Heart left ventricle (tissue), 16 donors: ENCODE measurements around the gene PCCA. TPM values are rescaled to one million over a fixed set of nuclear protein-coding genes. Genes with fewer than 3 reads are reported as not detected.

Source experiments
- ATAC-seq, 4 donors: fragments of 200-7000 bp; cut with Tn5 transposase; one replicate each; pipeline ENCODE4 v1.9.1; 2020 to 2022; ENCODE audit warnings: moderate library complexity in 4 of 4, mild to moderate bottlenecking in 3 of 4, moderate number of reproducible peaks in 1 of 4
- DNase-seq, 5 donors: peaks; one replicate each; pipeline ENCODE4 v3.0.0-alpha.2; 2020
- H3K27ac ChIP-seq, 12 donors: fragments of 200-600 bp; sonication (generic) in 4 of 12; one replicate each; pipeline versions ENCODE4 v1.5.0 to v1.8.0; 2016 to 2022; ENCODE audit warnings: mild to moderate bottlenecking in 2 of 12
- H3K27me3 ChIP-seq, 9 donors: fragments of 200-600 bp; sonication (generic) in 2 of 9; one replicate each; pipeline versions ENCODE4 v1.5.1 to v1.8.0; 2016 to 2022; ENCODE audit warnings: mild to moderate bottlenecking in 3 of 9
- H3K36me3 ChIP-seq, 9 donors: fragments of 200-600 bp; sonication (generic) in 2 of 9; one replicate each; pipeline versions ENCODE4 v1.5.0 to v1.8.0; 2018 to 2022; ENCODE audit warnings: mild to moderate bottlenecking in 2 of 9
- H3K4me1 ChIP-seq, 12 donors: fragments of 200-600 bp; sonication (generic) in 4 of 12; one replicate each; pipeline versions ENCODE4 v1.5.0 to v1.8.0; 2016 to 2022; ENCODE audit warnings: mild to moderate bottlenecking in 3 of 12
- H3K4me3 ChIP-seq, 12 donors: fragments of 200-600 bp; sonication (generic) in 4 of 12; one replicate each; pipeline versions ENCODE4 v1.5.0 to v1.8.0; 2017 to 2022; ENCODE audit warnings: mild to moderate bottlenecking in 9 of 12, moderate library complexity in 4 of 12
- H3K9me3 ChIP-seq, 12 donors: fragments of 200-600 bp; sonication (generic) in 4 of 12; one replicate each; pipeline versions ENCODE4 v1.5.0 to v1.8.0; 2016 to 2022; ENCODE audit warnings: mild to moderate bottlenecking in 1 of 12
- POLR2A ChIP-seq, 2 donors: fragments of 450-650 bp; IDR thresholded peaks; one replicate each; pipeline ENCODE4 v1.6.1; 2017; ENCODE audit warnings: antibody characterized with exemption in 2 of 2, mild to moderate bottlenecking in 2 of 2, moderate library complexity in 2 of 2
- WGBS, 4 donors: extraction: QIAGEN DNeasy Blood & Tissue Kit in 2 of 4; methylation state at CpG; one replicate each; pipeline versions ENCODE4 v1.1.5 to v1.1.7; 2013 to 2018; 5-methylcytosine and 5-hydroxymethylcytosine counted together
- intact Hi-C, 10 donors: fragments of 100-400 bp; cut with DNase I; formaldehyde crosslinking; loops; one replicate each; pipeline versions ENCODE4 v1.11.1 to v1.14.2; 2022
- polyA plus RNA-seq, 2 donors: library from polyadenylated mRNA; stranded (reverse); fragments of 200-250 nt; gene quantifications; one replicate each; pipeline ENCODE4 v1.2.3, GENCODE V29; 2013
- total RNA-seq, 9 donors: library from RNA; depleted of rRNA in 2 of 9; stranded (reverse); fragments of >200 nt in 2 of 9; fragmentation: NEBNext Ultra II Directional in 3 of 9; extraction: Animal tissue kit (Norgen Biotek cat#: 25700) in 3 of 9; gene quantifications; one replicate each; pipeline versions ENCODE4 v1.1.0 to v1.2.4, GENCODE V29; 2016 to 2023
- TF ChIP-seq, protein P1 (sequence below), 12 donors: fragments of 200-600 bp; sonication (generic) in 4 of 12; IDR thresholded peaks; one replicate each; pipeline versions ENCODE4 v1.5.0 to v1.8.0; 2018 to 2022; ENCODE audit warnings: antibody characterized with exemption in 12 of 12, mild to moderate bottlenecking in 5 of 12
- donor health status: ischemic (EF 13 %, LVEDD 7.1; RV severe dilation, severe dysfunction).
- donor health status: healthy with polysubstance abuse.
- donor health status: DM: no; HTN: yes; CAD: no.
- donor health status: DM: no; HTN: no; CAD: no.
- donor health status: ischemic (EF 25% LVEDD 6.9; RV normal size, moderate dysfunction).
- donor health status: ischemic (EF 25% LVEDD 5.7; RV mildly dilated, moderate dysfunction).
- donor health status: healthy.
- donor health status: DM: yes; HTN: yes; CAD: no.
- donor health status: ischemic (EF 35%, LVEDD 5.7; RV mildly dilated, moderate dysfunction).
- donor health status: nonischemic (EF 11% LVEDD 7.7; RV severe dilation, severe dysfunction).
- donor health status: DM: yes; HTN: yes; CAD: no.
- donor health status: PGD.
- donor health status: ischemic (EF 29% LVEDD 5.4; RV normal size, mild dysfunction).
- donor health status: nonischemic (EF 23%, LVEDD 6.1; RV moderate dilation, normal function).

PCCA gene
- total and polyA plus RNA-seq, 11 donors: 25.6 to 67.0 (median 40.9) TPM

DNA sequence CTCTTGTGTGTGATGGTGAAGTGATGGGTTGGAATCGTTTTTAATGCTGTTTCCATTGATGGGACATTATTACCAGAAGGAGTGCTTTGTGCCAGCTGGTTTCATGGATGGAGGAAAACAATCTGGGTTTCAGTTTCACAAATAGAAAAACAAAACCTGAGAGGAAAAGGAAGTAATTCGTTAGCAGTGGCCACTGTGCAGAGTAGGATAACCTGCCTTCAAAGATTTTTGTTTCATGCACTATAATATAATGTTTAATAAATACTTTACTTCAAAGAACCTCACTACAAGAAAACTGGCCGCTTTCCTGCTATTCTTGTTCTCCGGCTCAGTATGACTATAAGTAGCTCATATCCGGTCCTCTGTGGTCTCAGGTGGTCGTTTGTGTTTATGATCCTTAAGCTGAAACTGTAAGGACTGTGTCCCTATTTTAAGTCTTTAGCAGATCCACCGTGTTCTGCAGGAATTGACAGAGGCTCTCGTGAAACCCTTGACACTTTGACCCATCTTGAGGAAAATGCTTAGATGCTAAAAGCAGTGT lies 395.0 kb downstream of the PCCA start:
- ATAC-seq: no peak

DNA sequence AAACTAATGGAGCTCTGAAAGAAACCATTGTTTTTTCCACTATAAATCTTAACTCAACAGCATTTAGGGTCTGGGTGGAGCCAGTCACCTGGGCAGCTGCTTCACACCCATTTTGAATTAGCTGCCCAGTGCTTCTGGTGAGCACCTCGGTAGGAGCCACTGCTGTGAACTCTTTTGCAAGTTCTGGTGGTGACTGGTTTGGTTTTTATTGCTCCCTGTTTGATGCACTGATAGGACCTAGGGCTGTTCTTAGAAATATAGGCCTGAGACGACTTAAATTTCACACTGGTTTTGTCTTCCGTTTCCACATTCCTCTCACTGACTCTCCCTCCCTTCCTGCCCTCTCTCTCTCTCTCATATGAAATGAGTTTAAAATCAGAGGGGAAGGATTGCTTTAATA lies 395.8 kb downstream of the PCCA start:
- TF ChIP-seq POLR2A (IDR thresholded peaks at IDR 0.05): no peak
- TF ChIP-seq, protein P1, sequence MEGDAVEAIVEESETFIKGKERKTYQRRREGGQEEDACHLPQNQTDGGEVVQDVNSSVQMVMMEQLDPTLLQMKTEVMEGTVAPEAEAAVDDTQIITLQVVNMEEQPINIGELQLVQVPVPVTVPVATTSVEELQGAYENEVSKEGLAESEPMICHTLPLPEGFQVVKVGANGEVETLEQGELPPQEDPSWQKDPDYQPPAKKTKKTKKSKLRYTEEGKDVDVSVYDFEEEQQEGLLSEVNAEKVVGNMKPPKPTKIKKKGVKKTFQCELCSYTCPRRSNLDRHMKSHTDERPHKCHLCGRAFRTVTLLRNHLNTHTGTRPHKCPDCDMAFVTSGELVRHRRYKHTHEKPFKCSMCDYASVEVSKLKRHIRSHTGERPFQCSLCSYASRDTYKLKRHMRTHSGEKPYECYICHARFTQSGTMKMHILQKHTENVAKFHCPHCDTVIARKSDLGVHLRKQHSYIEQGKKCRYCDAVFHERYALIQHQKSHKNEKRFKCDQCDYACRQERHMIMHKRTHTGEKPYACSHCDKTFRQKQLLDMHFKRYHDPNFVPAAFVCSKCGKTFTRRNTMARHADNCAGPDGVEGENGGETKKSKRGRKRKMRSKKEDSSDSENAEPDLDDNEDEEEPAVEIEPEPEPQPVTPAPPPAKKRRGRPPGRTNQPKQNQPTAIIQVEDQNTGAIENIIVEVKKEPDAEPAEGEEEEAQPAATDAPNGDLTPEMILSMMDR (IDR thresholded peaks at IDR 0.05): no peak
- DNase-seq: no peak
- intact Hi-C loops: no loop called here
- Histone ChIP-seq H3K27me3 (no peaks in the 10 kb centered on the region), H3K36me3 (no peaks in the 10 kb centered on the region), H3K9me3 (no peaks in the 10 kb centered on the region), H3K4me1 (peaks cover 0 to 21% (median 10%) of the 10 kb centered on the region in 12 donors), H3K4me3 (no peak overlapping the region), H3K27ac (no peak overlapping the region)
- ATAC-seq: no peak
- WGBS, 4 donors: 83 to 93% (median 88%) methylated on average over 3 of the region's 3 CpGs

More for the DNA sequence above, 395.0 kb downstream of the PCCA start:
- no peak overlapping the region for H3K27ac ChIP-seq
- no peak for DNase-seq
- no peak overlapping the region for H3K4me3 ChIP-seq
- 49 to 58% (median 55%) methylated on average over 8 of the region's 8 CpGs for WGBS, 4 donors
- H3K9me3 ChIP-seq: no peaks in the 10 kb centered on the region
- H3K4me1 ChIP-seq: peaks cover 0 to 21% (median 10%) of the 10 kb centered on the region in 12 donors
- H3K27me3 ChIP-seq: no peaks in the 10 kb centered on the region
- H3K36me3 ChIP-seq: no peaks in the 10 kb centered on the region
- intact Hi-C loops: no loop called here
- TF ChIP-seq POLR2A (IDR thresholded peaks at IDR 0.05): no peak
- TF ChIP-seq, protein P1 (IDR thresholded peaks at IDR 0.05): no peak

DNA sequence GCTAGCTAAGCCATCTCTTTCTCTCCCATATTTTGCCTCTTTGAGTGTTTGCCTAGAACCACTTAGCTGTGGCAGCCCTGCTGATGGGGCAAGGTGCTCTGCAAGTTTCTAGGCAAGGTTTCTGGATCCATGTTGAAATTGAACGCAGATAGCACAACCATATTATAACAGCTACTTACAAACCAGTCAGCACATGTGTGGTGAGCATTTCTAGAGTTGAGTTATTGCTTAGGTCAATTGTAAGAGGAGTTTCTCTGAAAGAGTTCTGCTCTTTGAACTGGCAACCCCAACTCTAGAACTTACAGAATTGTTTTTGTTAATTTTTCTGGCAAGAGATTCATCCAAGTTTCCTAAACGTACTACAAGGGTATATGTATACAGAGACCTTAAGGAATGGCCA lies 396.4 kb downstream of the PCCA start:
- WGBS, 4 donors: 92 to 94% (median 93%) methylated on average over 2 of the region's 2 CpGs
- DNase-seq (no peak), ATAC-seq (no peak)
- Histone ChIP-seq H3K36me3 (no peaks in the 10 kb centered on the region), H3K4me1 (peaks cover 0 to 21% (median 10%) of the 10 kb centered on the region in 12 donors), H3K4me3 (no peak overlapping the region), H3K27ac (no peak overlapping the region), H3K9me3 (no peaks in the 10 kb centered on the region), H3K27me3 (no peaks in the 10 kb centered on the region)
- intact Hi-C loops: no loop called here
- no peak for TF ChIP-seq POLR2A (IDR thresholded peaks at IDR 0.05)
- TF ChIP-seq, protein P1 (IDR thresholded peaks at IDR 0.05): no peak

DNA sequence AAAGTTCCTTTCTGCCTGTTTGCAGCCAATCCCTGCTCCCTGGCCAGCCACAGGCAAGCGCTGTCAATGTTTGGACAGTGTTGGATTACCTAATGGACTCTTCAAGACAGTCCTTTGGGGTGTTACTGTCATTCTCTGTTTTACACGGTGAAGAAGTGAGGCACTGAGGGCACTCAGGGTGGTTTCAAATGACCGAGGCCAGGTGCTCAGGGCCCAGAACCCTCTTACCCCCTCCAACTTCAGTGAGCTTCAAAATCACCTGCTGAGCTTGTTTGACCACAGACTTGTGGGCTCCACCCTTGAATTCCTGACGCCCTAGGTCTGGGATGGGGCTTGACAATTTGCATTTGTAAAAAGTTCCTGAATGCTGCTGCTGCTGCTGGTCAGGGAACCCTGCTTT lies 401.8 kb downstream of the PCCA start:
- Histone ChIP-seq H3K9me3 (no peaks in the 10 kb centered on the region), H3K27ac (peak overlapping the region in 7 of 12 donors; percentile 2 to 60 (median 35)), H3K4me3 (no peak overlapping the region), H3K36me3 (no peaks in the 10 kb centered on the region), H3K27me3 (no peaks in the 10 kb centered on the region), H3K4me1 (peaks cover 0 to 18% (median 2%) of the 10 kb centered on the region in 12 donors)
- intact Hi-C loops: no loop called here
- peak in 1 of 4 donors; percentile 21 for ATAC-seq
- 72 to 77% (median 76%) methylated on average over 4 of the region's 4 CpGs for WGBS, 4 donors
- TF ChIP-seq, protein P1 (IDR thresholded peaks at IDR 0.05): no peak
- TF ChIP-seq POLR2A (IDR thresholded peaks at IDR 0.05): no peak
- no peak for DNase-seq
